NCI-H226 (cell line): Measurements from ENCODE around the gene UBAC2.
"Not testable (repeated sequence)": the region's sequence is repeated elsewhere in the genome, so short reads cannot be mapped to it uniquely, and the experiment has no call there.

ENCODE experiments used
- DNase-seq: peaks from one replicate; pipeline ENCODE4 v3.0.0-alpha.2; 2015

The UBAC2 gene

DNA sequence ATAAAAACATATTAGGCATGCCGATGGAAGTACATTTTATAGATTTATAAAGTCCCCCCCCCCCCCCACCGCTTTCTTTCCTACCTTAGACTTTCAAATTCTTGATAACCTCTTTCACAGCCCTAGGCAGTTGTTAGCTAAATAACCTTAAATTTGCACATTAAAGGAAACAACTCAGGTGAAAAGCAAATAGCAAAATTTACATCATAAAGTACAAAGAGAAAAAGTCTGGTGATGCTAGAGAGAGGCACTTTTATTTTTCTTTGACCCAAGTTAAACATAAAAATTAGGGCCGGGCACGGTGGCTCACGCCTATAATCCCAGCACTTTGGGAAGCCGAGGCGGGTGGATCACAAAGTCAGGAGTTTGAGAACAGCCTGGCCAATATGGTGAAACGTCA lies 15.0 kb upstream of the UBAC2 start:
- no peak for DNase-seq

DNA sequence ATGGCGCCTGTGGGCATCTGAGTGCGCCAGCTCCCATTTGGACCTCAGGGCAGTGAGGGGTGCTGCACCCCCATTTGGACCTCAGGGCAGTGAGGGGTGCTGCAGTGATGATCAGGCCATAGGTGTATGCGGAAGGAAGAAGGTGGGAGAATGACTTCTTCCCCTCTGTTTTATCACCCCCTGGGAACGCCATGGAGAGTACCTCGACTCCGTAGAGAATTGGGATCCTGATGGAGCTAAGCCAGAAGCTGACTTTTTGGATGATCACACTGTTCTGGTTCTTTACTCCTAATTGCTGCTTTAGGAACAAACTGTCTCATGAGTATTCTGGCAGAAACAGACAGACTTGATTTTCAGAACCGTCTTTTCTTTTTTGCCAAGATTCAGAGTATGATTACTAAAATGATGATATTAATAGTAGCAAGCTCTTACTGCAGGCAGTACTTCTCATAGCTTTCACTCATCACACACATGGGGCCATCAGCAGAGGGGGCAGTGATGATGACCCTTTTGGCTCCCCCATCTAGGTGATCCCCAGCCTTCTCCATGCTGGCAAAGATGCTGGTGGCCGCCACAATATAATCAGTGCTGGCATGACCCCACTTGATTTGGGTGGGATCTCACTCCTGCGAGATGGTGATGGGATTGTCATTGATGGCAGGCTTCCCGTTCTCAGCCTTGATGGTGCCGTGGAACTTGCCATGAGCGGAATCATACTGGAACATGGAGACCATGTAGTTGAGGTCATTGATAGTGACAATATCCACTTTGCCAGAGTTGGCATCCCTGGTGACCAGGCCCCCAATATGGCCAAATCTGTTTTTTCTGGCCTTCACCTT lies 10.3 kb upstream of the UBAC2 start:
- no peak for DNase-seq

DNA sequence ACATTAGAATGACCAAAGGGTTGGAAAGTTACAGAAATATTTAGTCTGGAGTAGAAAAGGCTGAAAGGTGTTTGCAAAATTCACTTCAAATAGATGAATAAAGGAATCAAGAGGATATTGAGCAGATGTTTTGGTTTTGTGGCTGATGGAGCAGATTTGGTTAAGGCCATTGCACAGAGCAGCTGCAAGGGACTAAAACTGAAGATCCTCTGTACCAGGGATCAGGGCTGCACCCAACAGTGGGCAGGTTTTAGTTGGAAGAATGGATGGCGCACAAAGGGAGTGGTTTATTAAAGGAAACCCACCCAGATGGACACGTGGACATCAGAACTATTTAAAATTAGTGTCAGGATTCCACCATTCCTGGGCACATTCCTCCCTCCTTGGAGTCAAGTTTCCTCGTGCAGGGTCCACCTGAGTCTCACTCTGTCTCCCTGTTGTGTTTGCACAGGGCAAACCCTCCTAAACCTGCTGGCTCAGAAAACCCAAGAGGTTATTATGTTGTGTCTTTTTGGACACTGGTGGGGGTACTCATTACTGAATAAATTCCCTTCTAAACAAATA lies 9.2 kb upstream of the UBAC2 start:
- no peak for DNase-seq

DNA sequence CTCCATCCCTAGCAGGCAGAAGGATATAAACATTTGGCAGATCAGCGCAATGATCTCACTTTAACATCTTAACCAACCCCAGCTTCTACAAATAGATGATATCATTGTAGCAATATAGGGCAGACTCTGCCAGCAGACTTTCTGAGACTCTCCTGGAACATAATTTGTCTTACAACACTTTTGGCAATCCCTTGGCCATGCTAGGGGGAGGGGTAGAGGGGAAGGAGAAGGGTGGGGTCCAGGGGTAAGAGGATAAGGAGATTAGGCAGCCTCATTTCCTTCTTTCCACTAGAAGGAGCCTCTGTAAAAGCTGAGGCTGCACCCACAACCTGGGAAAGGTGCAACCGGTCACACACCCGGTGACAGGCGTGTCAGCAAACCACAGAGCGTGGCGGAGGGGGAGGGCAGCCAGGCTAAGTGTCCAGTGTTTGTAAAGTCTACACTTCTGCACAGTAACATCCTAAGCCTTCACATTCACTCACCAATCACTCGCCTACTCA lies 8.7 kb upstream of the UBAC2 start:
- DNase-seq = no peak

DNA sequence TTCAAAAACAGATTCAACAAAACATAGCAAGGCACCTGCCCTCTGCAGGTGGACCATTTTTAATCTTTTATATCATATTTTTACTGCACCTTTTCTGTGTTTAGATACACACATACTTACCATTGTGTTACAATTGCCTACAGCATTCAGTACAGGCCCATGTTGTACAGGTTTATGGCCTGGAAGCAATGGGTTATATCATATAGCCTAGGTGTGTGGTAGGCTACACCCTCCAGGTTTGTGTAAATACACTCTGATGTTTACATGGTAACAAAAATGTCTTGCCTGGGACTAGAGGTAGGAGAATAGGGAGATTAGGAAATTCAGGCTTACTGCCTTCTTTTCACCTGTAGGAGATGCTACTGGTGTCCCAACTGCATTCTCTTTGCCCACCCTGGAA lies 8.2 kb upstream of the UBAC2 start:
- no peak for DNase-seq

DNA sequence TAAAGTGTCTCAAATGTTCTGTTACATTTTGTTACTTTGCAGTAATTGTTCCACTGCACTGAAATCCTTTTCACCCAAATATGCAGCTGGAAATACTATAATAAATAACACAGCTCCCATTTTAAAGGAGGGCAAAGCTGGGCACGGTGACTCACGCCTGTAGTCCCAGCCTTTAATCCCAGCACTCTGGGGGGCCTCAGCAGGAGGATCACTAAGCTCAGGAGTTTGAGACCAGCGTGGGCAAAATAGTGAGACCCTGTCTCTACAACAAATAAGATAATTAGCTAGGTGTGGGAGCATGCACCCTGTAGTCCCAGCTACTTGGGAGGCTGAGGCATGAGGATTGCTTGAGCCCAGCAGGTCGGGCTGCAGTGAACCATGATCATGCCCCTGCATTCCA lies 7.5 kb upstream of the UBAC2 start:
- no peak for DNase-seq

DNA sequence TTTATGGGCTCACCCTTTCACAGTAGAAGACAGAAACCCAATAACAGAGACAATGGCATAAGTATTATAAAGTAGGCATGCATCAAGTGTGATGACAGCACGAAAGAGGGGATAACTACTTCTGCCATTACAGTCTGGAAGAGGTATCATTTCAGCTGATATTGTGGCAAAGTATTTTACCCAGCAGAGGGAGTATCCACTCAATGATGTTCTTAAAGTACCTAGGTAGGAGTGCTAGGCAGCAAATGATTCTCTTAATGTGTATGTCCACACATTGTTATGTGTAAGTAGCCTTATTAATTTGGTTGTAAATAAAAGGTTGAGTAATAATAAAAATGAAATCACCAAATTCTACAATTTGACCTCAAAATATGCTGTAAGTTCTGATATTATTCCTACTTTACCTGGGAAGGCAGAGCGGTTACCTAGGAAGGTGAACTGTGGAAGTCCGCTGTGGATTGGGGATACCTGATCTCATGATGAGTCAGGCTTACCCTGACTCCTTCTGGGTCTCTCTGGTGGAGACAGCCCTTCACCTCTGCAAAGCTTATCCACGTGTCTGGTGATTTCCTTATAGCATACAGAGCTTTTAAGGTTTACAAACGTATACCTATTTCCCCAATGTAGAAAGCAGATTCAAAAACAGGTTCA lies 4.1 kb upstream of the UBAC2 start:
- no peak for DNase-seq

DNA sequence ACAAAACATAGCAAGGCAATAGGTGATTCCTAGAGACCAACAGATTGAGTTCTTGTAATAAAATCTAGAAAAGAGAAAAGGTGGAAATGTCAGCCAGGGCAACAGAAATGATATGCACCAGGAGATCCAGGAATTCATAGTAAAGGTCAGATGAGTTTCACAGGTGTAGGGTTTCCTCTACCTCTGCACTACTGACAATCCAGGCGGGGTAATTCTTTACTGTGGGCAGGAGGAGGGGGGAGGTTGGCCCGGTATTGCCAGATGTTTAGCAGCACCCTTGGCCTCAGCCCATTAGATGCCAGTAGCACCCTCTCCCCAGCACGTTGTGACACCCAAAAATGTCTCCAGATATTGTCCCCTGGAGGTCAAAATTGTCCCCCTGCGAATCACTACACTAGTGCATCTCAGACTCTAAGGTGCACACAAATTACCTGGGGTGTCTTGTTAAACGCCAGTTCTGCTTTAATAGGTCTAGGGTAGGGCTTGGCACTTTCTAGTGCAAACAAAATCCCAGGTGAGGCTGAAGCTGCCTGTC lies 3.5 kb upstream of the UBAC2 start:
- no peak for DNase-seq

DNA sequence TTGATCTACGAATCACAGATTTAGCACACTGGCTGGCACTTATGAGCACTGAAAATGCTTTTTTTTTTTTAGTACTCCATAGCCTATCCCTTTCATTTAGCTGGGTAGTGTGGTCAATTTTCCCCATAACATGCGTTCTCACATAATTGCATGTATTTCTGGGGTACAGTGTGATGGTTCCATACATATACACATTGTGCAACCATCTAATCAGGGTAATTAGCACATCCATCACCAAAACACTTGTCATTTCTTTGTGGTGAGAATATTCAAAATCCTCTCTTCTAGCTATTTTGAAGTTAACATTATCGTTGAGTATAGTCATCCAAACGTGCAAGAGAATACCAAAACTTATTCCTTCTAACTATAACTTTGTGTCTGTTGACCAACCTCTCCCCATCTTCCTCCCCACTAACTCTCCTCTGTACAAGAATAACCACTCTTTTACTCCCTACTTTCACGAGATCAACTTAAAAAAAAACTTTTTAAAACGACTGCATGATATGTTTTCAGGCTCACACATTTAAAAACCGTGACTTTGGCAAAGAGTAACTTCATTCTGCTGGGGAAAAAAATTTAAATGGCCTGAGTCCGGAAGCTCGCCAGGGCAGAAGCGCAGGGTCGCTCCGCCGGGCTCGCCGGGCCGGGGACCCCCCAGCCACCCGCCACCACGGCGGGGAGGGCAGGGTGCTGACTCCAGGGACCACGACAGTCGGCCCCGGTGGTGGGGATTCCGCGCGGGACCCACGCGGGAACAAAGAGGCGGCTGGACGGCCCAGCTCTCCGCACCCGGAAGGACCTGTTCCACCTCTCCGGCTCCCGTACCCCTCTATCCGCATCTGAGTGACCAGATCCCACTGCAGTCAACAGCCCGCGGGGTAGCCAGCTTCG lies 868 bp upstream of the UBAC2 start:
- DNase-seq = no peak

DNA sequence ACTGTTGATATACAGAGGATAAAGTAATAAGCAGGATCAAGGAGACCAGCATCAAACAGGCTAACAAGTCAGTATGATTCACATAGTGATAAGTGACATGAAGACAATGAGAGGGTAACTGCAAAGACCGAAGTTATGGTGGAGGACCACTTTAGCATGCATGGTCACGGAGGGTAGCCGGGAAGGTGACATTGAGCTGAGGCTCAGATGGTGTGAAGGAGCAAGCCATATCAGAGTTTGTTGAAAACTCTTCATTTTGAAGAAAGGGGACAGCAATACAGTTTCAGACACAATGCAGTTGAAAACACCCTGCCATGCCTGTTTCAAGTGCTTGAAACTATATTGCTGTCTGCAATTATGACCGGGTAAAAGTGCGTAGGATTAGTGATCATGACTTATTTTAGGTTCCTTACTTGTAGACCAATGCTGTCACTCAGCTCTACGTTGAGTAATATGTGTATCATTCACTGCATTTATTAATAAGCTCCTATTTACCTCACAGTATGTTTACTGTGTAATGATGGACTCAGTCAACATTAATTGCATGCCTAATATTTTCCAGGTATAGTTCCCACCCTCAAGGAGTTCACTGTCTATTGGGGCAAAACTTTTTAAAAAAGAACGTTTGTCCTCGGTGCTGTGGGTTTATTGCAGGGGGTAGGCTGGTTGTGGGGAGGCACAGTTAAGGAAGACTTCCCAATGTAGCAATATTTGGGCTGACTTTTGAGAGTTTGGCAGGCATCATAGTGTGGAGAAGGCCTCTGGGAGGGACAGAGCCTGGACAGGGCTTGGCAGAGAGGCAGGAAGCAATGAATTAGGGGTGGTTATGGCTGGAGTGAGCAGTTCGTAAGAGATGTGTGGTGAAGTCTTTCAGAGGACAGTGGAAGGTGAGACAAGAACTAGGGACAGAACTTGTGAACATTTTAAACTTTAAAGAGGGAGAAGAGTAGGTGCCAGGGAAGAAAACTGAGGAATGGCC lies 3.2 kb downstream of the UBAC2 start:
- no peak for DNase-seq

DNA sequence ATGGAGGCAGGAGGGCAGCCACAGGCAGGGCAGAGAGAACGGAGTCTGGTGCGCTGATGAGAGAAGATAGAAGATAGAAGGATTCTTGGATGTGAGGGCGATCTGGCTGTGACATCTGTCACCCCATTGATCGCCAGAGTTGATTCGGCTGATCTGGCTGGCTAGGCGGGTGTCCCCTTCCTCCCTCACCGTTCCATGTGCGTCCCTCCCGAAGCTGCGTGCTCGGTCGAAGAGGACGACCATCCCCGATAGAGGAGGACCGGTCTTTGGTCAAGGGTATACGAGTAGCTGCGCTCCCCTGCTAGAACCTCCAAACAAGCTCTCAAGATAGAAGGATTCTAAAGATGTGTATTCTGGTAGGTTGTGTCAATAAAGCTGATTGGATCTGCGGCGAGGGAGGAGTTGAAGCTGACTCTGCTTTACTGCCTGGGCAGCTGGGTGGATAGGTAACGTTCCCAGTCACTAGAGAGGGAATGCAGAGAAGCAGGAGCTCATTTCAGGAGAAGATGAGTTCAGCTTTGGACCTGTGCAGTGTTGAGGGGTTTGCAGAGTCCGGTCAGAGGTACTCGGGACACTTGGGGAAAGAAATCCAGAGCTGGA lies 5.1 kb downstream of the UBAC2 start:
- no peak for DNase-seq

DNA sequence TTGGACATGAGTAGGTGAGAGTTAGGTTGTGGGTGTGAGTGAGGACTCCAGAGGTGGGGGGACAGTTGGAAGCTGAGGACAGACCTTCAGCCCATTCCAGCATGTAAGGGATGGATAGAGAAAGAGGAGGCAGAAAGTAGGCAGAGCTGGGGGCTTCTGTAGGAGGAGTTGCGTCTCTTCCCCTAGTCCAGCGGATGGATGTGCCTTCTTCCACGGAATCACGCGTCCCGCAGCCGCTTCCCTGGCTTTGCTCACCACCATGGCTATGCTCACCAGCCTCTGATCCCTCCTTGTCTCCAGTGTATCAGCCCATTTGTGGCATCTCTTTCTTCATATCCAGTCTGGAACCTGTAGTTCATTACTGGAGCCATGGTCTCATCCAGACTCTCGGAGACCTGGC lies 5.6 kb downstream of the UBAC2 start:
- no peak for DNase-seq

DNA sequence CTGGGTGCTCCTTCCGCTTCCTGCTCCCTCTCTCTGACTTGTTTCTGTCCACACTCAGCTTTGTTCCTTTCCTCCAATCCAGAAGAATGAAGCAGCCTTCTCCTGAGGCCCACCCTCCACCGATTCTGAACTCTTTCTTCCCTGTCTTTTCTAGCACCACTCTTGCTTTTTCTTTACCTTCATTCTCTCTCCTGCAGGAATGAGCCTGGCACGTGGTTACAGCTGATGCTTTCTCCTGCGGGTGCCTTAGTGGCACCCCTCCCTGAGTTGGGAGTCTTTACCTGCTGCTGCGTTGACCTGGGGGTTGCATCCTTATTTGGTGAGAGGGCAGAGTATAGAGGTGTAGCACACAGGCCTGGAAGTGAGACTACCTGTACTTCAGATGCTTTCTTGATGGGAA lies 6.2 kb downstream of the UBAC2 start:
- DNase-seq = no peak

DNA sequence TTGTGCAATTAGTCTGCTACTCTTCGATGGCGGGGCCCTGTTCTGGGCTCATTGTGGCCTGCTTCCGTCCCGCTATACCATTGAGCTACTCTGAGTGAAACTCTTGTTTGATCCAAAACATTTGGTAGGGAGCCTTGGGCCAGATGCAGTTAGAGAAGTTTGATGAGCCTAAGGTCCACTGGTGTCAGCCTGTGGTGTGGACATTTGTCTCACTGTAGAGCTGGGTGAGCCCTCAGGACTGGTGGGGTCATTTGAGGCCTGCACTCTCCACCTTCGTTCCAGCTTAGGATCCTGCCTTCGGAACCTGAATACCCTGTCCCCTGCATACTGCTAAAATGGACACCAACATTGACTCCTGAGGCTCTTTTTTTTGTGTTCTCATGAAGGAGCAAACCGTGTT lies 6.9 kb downstream of the UBAC2 start:
- DNase-seq = no peak

DNA sequence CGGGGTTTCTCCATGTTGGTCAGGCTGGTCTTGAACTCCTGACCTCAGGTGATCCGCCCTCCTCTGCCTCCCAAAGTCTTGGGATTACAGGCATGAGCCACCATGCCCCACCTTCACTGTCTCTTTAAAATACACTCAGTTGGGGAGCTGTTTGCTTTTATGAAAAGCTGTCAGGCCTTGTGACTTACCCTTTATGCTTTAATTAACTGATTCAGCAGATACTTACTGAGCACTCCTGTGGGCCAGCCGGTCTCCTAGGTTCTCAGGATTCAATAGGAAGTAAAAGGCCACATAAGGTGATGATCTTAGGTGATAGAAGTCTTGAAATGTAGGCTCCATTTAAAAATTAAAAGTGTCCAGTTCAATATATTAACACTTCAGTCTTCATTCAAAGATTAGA lies 7.5 kb downstream of the UBAC2 start:
- no peak for DNase-seq

DNA sequence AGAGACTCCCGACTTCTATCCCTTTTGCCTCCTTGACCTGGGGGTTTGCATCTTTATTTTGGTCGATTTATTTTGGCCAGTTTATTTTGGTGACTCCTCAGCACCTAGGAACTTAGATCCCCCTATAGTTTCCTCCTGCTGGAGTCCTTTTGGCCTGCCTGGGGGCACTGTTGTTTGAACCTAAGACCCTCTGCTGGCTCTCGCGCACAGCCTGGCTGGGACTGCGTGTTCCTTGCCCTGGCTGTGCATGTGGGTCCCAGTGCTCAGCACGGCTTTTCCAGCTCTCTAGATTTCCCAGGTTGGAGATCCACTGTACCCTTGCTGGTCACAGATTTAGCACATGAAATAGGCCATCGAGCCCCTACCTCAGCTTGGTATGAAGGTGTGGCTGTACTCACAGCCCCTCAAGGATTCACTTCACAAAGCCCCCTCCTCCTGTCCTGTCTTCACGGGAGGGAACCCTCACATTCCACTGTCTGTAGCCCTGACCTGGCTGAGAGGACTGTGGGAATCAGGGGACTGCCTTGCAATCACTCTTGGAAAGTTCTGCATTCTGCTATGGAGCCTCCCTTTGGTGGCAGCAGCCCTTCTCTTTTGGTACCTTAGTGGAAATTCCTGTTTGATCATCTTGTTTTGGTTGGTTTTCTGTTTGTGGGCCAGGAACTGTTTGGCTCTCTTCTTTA lies 8.3 kb downstream of the UBAC2 start:
- no peak for DNase-seq

DNA sequence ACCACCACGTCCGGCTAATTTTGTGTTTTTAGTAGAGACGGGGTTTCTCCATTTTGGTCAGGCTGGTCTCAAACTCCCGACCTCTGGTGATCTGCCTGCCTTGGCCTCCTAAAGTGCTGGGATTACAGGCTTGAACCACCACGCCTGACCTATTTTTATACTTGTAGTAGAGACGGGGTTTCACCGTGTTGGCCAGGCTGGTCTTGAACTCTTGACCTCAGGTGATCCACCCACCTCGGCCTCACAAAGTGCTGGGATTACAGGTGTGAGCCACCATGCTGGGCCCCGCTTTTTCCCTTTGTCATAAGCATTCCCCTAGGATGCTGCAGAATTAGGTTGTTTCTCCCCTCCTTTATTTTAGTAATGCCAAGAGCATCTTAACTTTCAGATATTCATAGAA lies 10.0 kb downstream of the UBAC2 start:
- not testable (repeated sequence) for DNase-seq

DNA sequence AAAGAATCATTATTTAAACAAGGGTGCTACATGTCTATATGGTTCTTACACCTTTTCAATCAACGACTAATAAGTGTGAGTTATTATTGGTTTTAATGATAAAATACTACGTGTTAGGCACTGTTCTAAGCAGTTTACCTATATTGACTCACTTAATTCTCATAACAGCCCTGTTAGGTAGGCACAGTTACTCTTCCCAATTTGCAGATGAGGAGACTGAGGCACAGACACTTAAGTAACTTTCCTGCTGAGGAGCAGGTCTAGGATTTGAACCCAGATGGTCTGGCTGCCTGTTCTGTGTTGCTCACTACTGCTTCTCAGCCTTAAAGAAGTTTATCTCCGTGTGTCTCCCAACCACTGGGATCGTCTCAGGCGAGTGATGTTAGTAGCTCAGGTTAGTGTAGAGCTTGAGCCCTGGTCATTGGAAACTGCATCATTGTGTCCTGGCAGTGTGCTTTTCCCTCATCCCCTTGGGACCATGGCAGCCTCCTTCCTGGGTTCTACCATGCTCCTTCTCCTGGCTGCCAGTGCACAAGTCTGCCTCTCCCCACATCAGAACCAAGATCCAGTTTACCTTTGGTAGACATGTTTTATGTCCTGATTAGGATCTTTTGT lies 10.9 kb downstream of the UBAC2 start:
- DNase-seq = no peak

DNA sequence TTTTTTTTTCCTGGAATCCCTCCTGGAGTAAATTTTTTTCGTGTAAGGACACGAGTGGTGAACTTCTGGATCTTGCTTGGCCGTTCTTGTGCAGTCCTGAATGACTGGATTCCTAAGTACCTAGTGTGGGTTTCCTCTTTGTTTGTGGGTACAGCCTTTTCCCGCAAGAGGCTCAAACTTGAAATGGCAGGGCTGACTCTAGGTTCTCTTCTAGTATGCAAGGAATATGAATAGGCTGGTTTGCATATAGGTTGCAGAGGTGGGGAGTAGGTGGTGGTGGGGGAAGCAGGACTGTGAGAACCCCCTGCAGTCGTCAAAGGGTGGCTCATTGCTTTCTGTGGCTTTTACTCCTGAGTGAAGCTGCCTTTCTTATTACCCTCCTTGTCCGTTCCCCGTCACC lies 13.6 kb downstream of the UBAC2 start:
- no peak for DNase-seq

DNA sequence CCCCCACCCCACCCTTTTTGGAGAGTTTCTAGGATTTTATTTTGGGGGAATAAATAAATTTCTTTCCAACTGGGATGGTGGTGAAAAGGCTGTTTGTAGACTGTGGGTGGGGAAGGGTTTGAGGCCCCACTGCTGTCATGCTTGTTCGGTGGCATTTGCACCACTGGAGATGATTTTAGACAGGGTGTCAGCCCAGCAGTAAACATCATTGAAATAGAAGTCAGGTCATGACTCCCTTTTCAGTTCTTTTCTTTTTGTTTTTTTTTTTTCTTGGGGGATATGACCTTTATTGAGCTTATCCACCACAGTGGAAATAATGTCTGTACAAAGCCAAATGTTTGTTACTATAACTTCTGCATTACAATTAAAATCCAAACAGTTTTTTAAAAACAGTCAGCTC lies 14.1 kb downstream of the UBAC2 start:
- no peak for DNase-seq
